GM18520 (cell line): ENCODE results near the gene RPS2.

Experiments used
- ATAC-seq: cut with Tn5 transposase; IDR thresholded peaks from one replicate; pipeline ENCODE4 v1.9.1; 2021; ENCODE audit not compliant: unreplicated experiment

The RPS2 gene

DNA sequence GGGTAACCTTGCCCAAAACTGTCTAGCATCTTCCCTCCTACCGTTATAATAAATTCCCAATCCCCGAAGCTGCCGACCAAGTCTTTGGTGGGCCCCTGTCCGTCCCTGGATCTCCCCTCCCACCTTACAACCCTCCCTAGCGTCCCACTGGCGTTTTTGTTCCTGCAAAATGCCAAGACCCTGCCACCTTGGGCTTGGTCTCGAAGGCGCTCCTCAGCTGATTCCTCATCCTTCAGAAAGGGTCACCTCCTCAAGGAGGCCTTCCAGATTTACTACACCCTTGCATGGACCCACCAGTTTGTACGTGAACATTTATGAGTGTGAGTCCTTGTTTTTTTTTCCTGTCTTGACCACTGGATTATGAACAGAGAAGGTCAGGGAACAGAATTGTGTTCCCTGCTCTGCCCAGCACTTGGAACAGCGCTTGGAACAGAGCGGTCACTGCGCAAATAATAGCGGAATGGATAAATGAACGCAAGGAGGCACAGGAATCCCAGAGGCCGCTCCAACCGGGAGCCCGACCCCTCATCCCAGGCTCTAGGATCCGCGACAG lies 18.4 kb upstream of the RPS2 start:
- ATAC-seq = no peak

DNA sequence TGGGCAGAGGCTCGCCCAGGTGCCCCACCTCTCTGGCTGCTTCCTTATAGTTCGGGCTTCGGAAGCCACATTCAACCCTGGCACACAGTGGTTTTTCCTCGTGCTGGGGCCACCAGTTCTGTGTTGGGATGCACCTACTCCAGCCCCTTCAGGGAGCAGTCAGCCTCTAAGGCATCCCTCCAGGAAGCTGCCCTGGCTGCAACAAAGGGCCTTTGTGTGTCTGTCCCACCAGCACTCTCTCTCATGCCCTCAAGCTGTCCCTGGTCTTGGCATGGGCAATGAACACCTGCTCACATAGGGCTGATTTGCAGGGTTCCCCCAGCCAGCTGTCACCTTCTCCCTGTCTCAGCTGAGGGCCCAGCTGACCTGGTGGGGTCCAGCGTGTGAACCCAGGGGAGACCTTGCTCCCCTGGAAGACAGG lies 17.4 kb upstream of the RPS2 start:
- ATAC-seq = no peak

DNA sequence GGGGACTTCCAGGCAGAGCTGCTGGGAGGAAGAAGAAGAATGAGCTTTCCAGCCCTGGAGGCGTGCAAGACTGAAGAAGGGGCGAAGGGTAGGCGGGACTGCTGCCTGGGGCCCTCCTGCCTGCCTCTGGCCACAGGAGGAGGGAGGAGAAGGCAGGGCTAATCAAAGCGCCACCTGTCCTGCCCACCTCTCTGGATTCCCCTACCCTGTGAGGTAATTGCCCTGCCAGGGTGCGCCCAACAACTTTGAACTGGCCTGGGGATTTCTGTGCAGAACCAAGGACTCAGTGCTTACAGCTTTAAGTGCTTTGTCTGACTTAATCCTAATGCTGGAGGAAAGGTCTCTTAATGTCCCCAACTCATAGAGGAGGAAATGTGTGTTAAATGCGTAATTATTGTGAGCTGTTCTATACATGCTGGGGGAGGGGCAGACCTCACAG lies 16.8 kb upstream of the RPS2 start, which contains the start of gene NOXO1:
NOXO1 (minus strand) TSS at position 72 of the 439 bp plus-strand sequence. CDS start 290 bp downstream, outside the sequence.
- no peak for ATAC-seq

DNA sequence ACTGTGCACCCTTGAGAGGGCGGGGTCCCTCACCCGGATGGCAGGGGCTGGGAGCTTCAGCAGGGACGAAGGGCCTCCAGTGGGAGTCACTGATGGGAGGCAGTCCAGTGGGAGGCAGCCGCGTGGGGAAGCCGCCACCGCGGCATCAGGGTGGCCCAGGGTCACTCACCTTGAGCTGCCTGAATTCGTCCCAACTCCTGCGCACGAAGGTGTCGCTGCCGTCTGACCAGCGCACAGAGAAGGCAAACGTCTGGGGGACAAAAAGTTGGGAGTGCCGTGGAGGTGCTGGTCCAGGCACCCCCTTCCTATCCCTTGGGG lies 16.1 kb upstream of the RPS2 start:
- no peak for ATAC-seq

DNA sequence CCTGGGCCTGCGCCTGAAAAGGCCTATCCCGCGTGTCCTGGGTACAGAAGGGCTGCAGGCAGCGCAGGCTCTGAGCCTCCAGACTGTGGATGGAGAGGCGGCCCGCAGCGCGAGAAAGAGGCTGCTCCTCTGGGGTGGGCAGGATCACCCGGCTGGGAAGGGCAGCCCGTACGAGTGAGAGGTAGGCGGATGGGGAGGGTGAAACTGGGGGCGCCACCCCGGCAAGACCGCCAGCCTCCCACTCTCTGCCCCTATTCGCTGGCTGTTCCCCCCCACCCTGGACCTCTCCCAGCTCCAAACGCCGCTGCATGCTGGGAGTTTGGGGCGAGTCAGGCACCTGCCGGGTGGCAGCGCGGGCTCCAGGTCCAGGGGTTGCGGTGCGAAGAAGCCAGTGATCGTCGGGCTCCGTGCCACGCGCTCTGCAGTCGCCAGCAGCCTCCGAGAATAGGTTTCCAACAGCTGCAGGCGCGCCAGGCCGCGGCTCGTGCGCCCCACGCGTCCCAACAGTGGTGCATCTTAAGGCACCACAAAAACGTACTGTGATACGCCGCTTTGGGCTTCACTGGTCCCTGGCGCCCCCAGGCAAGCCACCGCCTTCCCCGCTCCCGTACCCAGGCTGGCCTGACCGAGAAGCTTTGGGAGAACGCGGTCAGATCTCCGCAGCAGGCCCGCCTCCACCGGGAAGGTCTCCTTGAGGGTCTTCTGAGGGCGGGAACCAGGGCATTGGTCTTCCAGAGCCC lies 15.6 kb upstream of the RPS2 start:
- no peak for ATAC-seq

DNA sequence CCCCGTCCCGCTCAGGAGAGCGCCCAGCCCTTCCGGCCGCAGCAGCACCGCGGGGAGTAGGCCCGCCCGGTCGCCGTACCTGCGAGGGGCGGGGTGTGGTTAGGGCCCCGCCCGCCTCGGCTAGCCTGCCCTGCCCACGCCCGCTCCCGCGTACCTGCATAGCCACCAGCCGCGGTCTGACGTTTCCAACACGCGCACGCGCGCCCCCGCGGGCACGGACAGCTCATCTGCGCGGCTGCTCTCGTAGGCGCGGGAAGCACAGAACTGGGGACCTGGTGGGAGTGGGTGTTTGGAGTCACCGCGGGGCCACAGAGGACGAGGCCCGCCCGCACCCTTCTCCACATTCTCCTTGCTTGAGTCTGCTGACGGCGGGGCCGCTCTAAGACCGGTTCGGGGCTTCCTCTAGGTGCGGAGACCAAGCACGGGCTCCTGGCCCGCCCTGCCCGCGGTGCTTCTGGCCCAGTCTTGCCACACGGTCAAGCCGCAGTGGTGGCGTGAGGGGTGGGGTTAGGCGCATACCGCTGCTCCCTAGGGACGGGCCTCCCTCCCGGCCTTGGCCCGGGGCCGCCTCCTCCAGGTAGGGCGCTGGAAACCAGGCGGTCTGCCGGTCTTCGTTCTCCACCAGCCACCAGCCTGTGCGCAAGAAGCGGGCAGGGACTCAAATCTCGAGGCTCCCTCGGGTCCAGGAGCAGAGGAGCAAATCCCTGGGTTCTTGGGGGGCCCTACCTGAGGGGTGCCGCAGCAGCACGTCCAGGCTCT lies 14.8 kb upstream of the RPS2 start:
- no peak for ATAC-seq

DNA sequence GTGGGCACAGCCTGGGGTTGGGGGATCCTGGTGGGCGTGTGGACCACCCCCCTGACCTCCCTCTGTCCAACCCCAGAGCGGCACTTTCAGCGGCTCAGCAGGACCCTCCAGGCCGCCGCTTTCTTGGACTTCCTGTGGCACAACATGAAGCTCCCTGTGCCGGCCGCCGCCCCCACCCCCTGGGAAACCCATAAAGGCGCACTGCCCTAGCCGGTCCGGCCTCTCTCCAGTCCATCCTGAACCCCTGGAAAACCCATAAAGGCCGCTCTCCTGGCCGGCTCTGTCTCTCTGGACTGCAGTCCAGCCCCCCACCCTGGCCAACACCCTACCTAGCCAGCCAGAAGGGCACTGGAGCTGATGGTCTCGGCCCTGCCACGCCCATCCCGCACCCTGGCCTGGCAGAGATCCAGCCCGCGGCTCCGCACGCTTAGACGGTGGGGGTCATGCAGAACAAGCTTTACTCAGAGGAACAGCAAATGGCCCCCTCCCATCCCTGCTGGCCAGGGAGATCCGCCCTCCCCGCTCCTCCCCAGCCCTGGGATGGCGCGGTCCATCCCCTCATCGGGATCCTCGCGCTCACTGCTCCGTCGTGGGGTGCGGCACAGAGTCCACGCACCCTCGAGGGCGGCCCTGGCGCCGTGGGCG lies 14.0 kb upstream of the RPS2 start:
- ATAC-seq = no peak

DNA sequence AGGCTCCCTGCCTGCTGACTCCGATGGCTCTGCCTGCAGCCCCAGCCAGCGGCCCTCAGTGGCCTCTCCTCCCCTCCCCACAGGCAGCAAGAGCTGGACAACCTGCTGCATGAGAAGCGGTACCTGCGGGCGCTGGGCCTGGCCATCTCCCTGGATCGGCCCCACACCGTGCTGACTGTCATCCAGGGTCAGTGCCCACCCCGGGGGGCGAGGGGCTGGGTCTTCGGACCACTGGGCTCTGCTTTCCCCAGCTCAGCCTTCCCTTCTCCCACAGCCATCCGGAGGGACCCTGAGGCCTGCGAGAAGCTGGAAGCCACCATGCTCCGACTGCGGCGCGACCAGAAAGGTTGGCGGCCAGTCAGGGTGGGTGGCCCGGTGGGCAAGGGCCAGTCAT lies 13.2 kb upstream of the RPS2 start:
- ATAC-seq = no peak

DNA sequence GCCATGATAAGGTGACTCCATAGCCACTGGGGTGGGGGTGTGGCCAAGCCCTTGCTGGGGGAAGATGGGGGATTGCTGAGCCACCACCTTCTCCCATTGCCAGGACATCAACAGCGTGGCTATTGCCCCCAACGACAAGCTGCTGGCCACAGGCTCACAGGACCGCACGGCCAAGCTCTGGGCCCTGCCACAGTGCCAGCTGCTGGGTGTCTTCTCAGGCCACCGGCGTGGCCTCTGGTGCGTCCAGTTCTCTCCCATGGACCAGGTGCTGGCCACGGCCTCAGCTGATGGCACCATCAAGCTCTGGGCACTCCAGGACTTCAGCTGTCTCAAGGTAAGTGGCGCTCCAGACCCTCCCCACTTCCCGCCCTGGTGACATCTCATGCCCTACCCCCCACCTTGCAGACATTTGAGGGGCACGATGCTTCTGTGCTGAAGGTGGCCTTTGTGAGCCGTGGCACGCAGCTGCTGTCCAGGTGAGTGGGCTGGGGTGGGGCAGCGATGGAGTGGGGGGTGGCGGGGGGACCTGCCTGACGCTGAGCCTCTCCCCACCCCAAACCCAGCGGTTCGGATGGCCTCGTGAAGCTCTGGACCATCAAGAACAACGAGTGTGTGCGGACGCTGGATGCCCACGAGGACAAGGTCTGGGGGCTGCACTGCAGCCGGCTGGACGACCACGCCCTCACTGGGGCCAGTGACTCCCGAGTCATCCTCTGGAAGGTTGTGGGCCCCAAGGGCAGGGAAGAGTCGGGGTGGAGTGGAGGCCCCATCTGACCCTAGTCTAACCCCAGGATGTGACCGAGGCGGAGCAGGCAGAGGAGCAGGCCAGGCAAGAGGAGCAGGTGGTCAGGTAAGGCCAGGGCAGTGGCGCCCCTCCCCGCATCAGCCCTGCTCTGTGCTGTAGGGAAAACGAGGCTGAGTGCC lies 12.6 kb upstream of the RPS2 start:
- ATAC-seq = no peak

DNA sequence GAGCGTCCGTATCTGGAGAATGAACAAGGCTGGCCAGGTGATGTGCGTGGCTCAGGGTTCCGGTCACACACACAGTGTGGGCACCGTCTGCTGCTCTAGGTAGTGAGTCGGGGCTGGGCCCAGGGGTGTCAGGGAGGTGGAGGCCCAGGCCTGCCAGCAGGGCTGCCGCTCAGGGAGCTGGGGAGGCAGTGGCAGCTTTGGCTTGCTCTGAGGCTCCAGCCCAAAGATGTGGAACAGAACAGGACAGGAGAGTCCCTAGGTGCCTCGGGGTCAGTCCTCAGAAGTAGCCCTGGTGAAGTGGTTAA lies 11.5 kb upstream of the RPS2 start:
- ATAC-seq = no peak

DNA sequence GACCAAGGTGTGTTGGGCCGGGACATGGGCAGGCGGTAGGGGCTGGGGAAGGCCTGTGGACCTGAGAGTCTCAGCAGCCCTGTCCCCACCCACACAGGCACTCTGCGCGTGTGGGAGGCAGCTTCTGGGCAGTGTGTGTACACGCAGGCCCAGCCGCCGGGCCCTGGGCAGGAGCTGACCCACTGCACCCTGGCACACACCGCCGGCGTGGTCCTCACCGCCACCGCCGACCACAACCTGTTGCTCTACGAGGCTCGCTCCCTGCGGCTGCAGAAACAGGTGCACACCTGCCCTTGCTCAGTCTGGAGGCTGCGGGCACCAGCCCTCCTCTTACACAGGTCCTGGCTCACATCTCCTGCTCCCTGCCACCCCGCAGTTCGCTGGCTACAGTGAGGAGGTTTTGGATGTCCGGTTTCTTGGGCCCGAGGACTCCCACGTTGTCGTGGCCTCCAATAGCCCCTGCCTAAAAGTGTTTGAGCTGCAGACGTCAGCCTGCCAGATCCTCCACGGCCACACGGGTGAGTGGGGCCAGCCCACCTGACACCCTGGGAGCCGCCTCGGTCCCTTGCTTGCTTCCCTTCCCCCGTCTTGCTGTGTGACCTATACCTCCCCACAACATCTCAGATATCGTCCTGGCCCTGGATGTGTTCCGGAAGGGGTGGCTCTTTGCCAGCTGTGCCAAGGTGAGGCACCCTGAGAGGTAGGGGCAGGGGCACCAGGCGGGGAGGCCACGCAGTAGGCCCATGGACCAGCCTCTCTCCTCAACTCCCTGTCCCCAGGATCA lies 11.0 kb upstream of the RPS2 start:
- no peak for ATAC-seq

DNA sequence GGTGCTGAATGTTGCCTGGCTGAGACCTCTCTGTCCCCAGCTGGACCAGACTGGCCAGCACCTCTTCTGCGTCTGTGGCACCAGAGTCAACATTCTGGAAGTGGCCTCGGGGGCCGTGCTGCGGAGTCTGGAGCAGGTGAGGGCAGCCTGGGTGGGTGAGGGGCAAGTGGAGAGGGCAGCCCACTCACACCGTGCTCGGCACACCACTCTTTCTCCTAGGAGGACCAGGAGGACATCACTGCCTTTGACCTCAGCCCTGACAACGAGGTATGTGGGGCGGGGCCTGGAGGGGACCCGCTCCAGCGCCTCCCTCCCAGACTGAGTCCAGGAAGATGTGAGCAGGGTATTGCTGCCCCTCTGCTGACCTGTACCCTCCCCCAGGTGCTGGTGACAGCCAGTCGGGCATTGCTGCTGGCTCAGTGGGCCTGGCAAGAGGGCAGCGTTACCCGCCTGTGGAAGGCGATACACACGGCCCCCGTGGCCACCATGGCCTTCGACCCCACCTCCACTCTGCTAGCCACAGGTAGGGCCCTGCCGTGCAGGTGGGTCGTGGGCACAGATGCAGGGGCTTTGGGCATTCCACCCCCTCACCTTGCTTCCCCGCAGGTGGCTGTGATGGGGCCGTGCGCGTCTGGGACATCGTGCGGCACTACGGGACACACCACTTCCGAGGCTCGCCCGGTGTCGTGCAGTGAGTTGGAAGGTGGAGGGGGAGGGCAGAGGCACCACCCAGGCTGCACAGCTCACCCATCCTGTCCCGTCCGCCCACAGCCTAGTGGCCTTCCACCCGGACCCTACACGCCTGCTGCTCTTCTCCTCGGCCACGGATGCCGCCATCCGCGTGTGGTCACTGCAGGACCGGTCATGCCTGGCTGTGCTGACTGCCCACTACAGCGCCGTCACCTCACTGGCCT lies 9.8 kb upstream of the RPS2 start:
- ATAC-seq = no peak

DNA sequence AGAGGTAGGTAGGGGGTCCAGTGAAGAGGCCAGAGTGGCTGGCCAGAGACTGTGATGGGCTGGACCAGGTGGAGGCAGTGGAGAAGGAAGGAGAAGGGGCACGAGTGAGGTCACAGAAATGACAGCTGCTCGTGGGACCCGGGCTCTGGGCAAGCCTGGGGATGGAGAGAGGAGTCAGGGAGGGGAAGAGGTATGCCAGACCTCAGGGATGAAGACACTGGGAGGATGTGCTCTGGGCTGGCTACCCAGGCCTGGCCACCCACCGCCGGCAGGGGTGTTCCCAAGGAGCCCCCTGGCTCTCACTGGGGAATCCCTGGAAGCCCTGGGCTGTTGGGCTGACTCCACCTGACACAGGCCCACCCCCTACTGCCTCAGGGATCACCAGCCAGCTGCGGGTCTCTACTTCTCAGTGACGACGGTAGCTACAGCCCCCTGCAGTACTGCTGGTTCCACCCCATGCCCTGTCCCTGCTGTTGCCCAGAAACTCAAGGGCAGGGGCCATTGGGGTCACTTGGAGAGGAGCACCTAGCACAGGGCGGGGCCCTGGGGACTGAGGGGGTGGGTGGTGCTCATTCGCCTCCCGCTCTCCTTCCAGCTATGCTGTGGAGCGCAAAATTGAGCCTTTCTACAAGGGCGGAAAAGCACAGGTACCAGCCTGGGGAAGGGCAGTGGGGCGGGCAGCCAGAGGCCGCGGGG lies 9.0 kb upstream of the RPS2 start:
- no peak for ATAC-seq

DNA sequence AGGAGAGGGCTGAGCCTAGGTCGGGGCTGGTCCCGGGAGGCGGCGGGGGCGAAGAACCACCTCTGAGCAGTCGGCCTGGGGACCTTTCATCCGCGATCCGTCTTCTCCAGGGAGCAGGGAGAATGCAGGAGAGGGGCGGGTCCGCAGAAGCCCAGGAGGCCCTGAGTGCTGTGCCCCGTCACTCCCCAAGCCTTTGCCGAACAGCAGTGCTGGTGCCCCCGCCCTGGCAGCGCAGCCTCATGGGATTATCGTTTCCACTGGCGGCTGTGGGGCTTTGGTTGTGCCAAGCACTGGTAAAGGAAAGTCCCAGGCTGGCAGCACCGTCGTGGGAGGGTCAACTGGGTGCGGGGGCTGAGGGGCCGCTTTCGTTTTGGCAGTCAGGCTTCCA lies 7.9 kb upstream of the RPS2 start:
- no peak for ATAC-seq

DNA sequence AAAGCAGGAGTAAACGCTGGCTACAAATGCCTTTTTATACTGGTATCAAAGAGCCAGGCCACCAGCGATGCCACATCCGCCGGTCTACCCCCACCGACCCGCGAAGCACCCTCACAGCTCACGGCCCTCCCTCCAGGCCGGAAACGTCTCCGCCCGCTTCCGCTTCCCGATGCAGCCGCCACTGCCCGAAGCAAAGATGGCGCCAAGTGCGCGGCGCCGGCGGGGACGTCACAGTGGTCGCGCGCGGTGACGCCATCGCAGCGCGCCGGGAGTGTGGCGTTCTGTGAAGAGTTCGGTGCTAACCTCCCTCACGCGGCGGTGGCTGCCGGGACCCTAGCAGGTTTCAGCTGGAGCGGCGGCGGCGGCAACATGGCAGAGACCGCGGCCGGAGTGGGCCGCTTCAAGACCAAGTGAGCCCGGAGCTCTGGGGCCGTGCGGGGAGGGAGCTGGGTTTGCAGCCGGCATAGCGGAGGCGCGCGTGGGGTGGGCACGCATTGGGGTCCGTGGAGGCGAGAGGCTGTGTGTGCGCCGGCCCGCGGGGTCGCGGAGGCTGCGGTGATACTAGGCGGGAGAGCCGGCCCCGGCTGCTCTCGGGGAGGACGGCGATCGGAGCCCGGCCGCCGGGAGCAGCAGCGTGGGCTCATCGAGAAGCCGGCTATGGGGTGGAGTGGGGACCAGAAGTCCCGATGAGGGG lies 7.3 kb upstream of the RPS2 start, which contains the start of gene TBL3:
TBL3 (plus strand) TSS at position 258 of the 694 bp plus-strand sequence; CDS start at position 370, 112 bp downstream.
- ATAC-seq = peak; percentile 75

DNA sequence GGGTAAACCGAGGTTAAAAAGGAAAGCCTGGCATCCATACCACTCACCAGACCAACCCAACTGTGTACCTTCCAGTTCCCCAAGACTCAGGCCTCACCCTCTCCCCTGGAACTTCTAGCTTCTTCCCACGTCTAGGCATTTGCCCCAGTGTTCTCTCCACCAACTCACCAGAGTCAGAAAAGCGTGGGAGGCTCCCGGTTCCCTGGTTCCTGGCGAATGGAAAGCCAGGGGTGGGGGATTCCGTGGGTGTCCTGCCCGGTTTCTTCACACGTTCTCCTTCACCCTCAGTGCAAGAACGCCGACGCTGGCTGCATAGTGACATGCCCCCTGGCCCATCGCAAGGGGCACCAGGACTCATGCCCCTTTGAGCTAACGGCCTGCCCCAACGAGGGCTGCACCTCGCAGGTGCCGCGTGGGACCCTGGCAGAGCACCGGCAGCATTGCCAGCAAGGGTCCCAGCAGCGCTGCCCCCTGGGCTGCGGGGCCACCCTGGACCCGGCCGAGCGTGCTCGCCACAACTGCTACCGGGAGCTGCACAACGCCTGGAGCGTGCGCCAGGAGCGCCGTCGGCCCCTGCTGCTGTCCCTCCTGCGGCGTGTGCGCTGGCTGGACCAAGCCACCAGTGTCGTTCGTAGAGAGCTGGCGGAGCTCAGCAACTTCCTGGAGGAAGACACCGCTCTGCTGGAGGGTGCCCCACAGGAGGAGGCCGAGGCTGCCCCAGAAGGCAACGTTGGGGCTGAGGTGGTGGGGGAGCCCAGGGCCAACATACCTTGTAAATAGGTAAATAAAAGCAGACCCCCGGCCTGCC lies 3.7 kb upstream of the RPS2 start:
- no peak for ATAC-seq

DNA sequence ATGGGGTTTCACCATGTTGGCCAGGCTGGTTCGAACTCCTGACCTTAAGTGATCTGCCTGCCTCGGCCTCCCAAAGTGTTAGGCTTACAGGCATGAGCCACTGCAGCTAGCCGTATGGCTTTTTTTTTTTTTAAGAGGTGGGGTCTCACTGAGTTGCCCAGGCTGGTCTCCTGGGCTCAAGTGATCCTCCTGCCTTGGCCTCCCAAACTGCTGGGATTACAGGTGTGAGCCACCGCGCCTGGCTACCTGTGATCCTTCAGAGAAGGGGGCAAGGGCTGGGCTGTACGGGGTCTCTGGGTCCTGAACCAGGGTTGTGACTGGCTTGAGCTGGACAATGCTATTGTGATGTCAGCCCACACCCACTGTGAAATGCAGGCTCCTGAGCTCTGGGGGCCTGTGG lies 1.8 kb upstream of the RPS2 start, which contains the start of gene RNF151:
RNF151 (plus strand) TSS at position 397 of the 400 bp plus-strand sequence. CDS start 26 bp downstream, outside the sequence.
- no peak for ATAC-seq
